ENCODE measurements around the gene DCAF5.

DNA sequence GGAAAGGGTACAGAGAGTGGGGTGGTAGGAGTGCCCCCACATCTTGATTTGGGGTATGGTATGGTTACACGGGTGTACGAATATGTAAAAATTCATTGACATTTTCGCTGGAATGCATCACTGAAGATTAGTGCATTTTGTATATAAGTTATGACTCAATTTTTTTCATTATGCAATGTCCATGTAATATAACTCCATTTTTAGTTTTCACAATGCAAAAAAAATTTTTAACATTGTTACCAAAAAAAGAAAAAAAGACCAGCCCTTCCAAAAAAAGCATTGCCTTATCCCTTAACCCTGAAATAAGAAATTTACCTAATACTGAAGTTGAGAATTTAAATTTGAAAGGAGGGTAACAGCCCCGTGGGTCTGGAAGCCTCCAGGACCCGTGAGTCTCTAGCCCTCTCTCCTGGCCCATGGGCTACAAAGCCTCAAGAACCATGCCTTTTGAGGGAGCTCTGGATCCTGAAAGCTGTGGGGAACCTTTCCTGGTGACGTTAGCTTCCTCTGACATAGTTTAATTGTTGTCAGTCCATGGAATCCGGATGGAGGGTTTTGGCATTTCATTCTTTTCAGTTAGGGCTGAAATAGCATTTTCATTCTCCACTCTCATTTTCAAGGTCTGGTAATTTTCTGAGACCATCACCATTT lies 118.2 kb downstream of the DCAF5 start:
- TF ChIP-seq, protein P1, sequence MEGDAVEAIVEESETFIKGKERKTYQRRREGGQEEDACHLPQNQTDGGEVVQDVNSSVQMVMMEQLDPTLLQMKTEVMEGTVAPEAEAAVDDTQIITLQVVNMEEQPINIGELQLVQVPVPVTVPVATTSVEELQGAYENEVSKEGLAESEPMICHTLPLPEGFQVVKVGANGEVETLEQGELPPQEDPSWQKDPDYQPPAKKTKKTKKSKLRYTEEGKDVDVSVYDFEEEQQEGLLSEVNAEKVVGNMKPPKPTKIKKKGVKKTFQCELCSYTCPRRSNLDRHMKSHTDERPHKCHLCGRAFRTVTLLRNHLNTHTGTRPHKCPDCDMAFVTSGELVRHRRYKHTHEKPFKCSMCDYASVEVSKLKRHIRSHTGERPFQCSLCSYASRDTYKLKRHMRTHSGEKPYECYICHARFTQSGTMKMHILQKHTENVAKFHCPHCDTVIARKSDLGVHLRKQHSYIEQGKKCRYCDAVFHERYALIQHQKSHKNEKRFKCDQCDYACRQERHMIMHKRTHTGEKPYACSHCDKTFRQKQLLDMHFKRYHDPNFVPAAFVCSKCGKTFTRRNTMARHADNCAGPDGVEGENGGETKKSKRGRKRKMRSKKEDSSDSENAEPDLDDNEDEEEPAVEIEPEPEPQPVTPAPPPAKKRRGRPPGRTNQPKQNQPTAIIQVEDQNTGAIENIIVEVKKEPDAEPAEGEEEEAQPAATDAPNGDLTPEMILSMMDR (conservative IDR thresholded peaks at IDR 0.05) = no peak
- TF ChIP-seq EZH2 (IDR thresholded peaks at IDR 0.05; ENCODE audit: low read depth) = no peak
